ENCODE results near the gene INPP4A. TPM values are rescaled to one million over a fixed set of nuclear protein-coding genes. Genes with fewer than 3 reads are reported as not detected.

INPP4A gene
- total RNA-seq, 2 donors from 2014 or later = 12.7 to 18.2 TPM

GRCh38 chr2:98463988-98464771 lies 19.5 kb downstream of the INPP4A start:
- no peaks in the 10 kb centered on the region for H3K36me3 ChIP-seq
- TF ChIP-seq, protein P1, sequence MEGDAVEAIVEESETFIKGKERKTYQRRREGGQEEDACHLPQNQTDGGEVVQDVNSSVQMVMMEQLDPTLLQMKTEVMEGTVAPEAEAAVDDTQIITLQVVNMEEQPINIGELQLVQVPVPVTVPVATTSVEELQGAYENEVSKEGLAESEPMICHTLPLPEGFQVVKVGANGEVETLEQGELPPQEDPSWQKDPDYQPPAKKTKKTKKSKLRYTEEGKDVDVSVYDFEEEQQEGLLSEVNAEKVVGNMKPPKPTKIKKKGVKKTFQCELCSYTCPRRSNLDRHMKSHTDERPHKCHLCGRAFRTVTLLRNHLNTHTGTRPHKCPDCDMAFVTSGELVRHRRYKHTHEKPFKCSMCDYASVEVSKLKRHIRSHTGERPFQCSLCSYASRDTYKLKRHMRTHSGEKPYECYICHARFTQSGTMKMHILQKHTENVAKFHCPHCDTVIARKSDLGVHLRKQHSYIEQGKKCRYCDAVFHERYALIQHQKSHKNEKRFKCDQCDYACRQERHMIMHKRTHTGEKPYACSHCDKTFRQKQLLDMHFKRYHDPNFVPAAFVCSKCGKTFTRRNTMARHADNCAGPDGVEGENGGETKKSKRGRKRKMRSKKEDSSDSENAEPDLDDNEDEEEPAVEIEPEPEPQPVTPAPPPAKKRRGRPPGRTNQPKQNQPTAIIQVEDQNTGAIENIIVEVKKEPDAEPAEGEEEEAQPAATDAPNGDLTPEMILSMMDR (IDR thresholded peaks at IDR 0.05) = no peak
- peaks cover 0 to 56% of the 10 kb centered on the region in 2 donors for H3K4me1 ChIP-seq
- peak overlapping the region in 1 of 2 donors; percentile 37 for H3K27ac ChIP-seq
- no peaks in the 10 kb centered on the region for H3K9me3 ChIP-seq
- DNase-seq (ENCODE audit: low spot score) = no peak
- no peak overlapping the region for H3K4me3 ChIP-seq
- H3K27me3 ChIP-seq = no peaks in the 10 kb centered on the region

DNA sequence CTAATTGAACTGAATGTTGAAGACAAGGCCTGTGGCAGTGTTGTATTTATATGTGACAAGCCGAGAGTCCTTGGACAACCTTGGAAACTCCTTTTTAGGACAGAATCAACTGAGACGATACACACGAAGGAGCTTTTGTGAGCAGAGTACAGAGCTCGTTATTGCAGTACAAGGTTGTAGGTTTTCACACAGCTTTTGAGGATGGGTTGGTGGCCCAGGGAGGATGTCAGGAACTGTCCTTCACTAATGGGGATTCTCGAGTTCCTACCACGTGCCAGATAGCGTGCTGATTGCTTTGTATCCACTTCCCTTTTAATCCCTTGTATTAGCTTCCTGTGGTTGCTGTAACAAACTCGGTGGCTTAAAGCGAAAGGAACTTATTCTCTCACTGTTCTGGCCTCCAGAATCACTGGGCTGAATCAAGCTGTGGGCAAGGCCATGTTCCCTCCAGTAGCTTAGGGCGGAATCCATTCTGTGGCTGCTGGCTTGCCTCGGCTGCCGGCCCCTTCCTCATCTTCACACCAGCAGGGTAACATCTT lies 20.2 kb downstream of the INPP4A start:
- no peaks in the 10 kb centered on the region for H3K9me3 ChIP-seq
- H3K4me3 ChIP-seq = no peak overlapping the region
- H3K27me3 ChIP-seq = no peaks in the 10 kb centered on the region
- H3K4me1 ChIP-seq = peaks cover 0 to 49% of the 10 kb centered on the region in 2 donors
- TF ChIP-seq, protein P1 (IDR thresholded peaks at IDR 0.05) = no peak
- no peaks in the 10 kb centered on the region for H3K36me3 ChIP-seq
- peak overlapping the region; percentile 37 to 56 for H3K27ac ChIP-seq
- no peak for DNase-seq (ENCODE audit: low spot score)

DNA sequence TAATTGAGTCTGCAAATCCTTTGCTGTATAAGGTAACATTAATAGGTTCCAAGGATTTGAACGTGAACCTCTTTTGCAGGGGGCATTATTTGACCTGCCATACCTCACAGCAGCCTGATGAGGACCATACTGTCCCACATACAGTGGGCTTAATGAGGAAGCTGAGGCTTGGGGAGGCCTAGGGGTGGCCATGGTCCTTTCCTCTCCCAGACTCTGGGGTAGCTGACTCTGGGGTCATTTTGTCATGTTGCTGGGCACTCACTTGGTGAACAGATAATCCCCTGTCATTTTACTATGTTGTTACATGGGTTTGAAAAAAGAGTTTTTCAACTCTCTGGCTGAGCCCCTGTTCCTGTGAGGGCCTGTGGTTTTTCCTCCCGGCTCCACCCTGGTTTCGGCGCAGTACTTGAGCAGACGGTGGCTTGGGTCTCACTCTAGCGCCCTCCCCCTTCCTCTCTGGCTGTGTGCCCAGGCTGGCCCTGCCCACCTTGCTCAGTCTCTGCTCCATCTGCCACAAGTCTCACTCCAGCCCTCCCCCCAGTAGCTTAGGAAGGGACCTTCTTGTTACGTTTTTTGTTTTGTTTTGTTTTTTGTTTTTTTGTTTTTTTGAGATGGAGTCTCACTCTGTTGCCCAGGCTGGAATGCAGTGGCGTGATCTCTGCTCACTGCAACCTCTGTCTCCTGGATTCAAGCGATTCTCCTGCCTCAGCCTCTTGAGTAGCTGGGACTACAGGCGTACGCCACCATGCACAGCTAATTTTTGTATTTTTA lies 21.0 kb downstream of the INPP4A start:
- Histone ChIP-seq H3K4me3 (no peak overlapping the region), H3K27me3 (no peaks in the 10 kb centered on the region), H3K9me3 (no peaks in the 10 kb centered on the region), H3K36me3 (no peaks in the 10 kb centered on the region), H3K4me1 (peaks cover 0 to 43% of the 10 kb centered on the region in 2 donors), H3K27ac (peak overlapping the region; percentile 37 to 56)
- peak; percentile 74 for DNase-seq (ENCODE audit: low spot score)
- TF ChIP-seq, protein P1 (IDR thresholded peaks at IDR 0.05) = no peak

DNA sequence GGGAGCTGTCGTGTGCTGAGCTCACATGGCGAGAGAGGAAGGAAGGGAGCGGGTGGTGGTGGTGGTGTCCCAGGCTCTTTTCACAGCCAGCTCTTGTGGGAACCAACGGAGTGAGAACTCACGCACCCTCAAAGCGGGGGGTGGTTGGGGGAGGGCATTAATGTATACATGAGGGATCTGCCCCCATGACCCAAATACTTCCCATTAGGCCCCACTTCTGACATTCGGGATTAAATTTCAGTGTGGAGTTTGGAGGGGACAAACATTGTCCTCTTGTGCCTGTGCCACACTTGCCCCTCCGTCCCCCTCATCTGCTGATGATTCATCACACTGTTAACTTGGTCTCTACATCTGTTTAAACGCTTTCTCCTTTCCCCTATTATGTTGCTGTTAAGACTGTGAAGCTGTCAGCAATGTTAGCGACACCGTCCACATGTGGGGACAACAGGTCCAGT lies 22.5 kb downstream of the INPP4A start:
- H3K9me3 ChIP-seq = no peaks in the 10 kb centered on the region
- H3K4me1 ChIP-seq = peaks cover 0 to 44% of the 10 kb centered on the region in 2 donors
- TF ChIP-seq, protein P1 (IDR thresholded peaks at IDR 0.05) = no peak
- H3K27me3 ChIP-seq = no peaks in the 10 kb centered on the region
- H3K27ac ChIP-seq = no peak overlapping the region
- no peak for DNase-seq (ENCODE audit: low spot score)
- H3K36me3 ChIP-seq = no peaks in the 10 kb centered on the region
- no peak overlapping the region for H3K4me3 ChIP-seq

DNA sequence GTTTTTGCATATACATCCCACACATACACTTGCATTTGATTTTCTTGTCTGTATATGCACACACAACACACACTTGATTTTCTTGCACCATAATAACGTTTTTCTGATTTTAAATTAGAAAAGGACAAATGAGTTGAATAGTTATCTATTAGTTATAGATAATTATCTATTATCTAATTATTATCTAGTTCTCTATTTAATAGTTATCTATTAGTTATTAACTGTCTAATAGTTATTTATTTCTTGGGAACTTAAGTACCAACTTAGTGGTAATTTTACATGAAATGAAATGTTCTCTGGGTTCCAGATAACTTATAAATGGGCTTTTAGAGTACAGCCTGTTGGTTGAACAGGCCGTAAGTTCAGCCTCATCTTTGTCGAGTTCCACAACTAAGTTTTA lies 23.0 kb downstream of the INPP4A start:
- H3K36me3 ChIP-seq = no peaks in the 10 kb centered on the region
- H3K27me3 ChIP-seq = no peaks in the 10 kb centered on the region
- H3K9me3 ChIP-seq = no peaks in the 10 kb centered on the region
- no peak overlapping the region for H3K4me3 ChIP-seq
- TF ChIP-seq, protein P1 (IDR thresholded peaks at IDR 0.05) = no peak
- no peak overlapping the region for H3K27ac ChIP-seq
- peaks cover 0 to 49% of the 10 kb centered on the region in 2 donors for H3K4me1 ChIP-seq
- DNase-seq (ENCODE audit: low spot score) = no peak

Measured in right atrium auricular region (tissue), 2 donors.